Measurements from ENCODE around the gene LAMC1.

Gene LAMC1

DNA sequence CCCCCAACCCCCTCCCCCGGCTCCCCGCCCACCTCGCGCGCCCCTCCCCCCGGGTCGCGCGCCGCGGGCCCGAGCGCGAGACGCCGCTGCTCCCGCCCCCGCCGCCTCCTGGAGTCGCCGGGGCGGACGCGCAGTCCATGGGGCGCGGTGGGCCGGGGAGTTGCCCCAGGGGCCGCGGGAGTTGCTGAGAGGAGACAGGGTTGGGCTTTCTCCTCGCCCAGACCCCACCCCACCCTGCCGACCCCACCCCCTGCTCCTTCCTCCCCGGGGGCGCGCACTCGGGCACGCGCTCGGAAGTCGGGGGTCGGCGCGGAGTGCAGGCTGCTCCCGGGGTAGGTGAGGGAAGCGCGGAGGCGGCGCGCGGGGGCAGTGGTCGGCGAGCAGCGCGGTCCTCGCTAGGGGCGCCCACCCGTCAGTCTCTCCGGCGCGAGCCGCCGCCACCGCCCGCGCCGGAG is at the start of gene LAMC1:
TSS of gene LAMC1 (plus strand) at position 275 of the 455 bp plus-strand sequence. CDS start 297 bp downstream, outside the sequence.
- peak within 1 kb of the TSS; percentile 90 for H3K4me3 ChIP-seq (ENCODE audit: low read depth, low read length)
- TF ChIP-seq, protein P1, sequence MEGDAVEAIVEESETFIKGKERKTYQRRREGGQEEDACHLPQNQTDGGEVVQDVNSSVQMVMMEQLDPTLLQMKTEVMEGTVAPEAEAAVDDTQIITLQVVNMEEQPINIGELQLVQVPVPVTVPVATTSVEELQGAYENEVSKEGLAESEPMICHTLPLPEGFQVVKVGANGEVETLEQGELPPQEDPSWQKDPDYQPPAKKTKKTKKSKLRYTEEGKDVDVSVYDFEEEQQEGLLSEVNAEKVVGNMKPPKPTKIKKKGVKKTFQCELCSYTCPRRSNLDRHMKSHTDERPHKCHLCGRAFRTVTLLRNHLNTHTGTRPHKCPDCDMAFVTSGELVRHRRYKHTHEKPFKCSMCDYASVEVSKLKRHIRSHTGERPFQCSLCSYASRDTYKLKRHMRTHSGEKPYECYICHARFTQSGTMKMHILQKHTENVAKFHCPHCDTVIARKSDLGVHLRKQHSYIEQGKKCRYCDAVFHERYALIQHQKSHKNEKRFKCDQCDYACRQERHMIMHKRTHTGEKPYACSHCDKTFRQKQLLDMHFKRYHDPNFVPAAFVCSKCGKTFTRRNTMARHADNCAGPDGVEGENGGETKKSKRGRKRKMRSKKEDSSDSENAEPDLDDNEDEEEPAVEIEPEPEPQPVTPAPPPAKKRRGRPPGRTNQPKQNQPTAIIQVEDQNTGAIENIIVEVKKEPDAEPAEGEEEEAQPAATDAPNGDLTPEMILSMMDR (IDR thresholded peaks at IDR 0.05; ENCODE audit: low read depth, low read length), result peak; percentile 1
- in situ Hi-C loops (cut with HindIII; ENCODE audit: low sequenced_read_pairs), result no loop called here
- peak; percentile 87 for DNase-seq (ENCODE audit: low read depth, low spot score)

DNA sequence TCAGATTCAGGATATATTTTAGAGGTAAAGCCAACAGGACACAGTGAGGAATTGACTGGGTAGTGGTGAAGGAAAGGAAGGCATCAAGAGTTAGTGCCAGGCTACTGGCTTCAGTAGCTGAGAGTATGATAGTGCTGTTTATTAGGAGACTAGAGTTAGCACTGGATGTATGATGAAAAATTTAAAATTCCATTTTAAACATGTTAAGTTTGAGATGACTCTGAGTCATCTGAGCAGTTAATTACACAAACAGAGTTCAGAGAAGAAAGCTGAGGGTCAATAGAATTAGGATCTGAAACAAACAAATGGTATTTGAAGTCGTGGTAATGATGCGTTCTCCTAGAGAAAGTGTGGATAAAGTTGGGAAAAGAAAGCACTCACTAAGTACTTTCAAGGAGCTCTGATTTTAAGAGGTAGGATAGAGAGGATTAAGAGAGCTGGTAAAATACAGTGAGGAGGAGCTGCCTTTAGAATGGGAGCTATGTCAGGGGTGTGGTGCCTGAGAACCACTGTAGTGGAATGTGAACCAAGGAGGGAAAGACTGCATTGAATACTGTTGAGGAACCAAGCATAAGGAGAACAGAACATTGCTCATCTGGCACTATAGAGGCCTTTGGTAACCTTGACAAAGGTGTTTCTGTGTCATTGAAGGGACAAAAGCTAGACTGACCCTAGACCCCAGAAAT is 48.6 kb upstream of the LAMC1 start:
- in situ Hi-C loops (cut with HindIII; ENCODE audit: low sequenced_read_pairs), result no loop called here
- H3K4me3 ChIP-seq (ENCODE audit: low read depth, low read length), result no peak overlapping the region
- DNase-seq (ENCODE audit: low read depth, low spot score), result no peak
- TF ChIP-seq, protein P1 (IDR thresholded peaks at IDR 0.05; ENCODE audit: low read depth, low read length), result no peak

DNA sequence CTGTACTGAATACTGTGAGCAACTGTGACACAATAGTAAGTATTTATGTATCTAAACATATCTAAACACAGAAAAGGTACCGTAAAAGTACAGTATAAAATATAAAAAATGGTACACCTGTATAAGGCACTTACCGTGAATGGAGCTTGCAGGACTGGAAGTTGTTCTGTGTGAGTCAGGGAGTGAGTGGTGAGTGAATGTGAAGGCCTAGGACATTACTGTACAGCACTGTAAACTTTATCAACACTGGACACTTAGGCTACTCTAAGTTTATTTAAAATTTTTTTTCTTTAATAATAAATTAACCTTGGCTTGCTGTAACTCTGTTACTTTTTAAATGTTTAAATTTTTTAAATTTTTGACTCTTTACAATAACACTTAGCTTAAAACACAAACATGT is 45.7 kb upstream of the LAMC1 start:
- no peak for DNase-seq (ENCODE audit: low read depth, low spot score)
- H3K4me3 ChIP-seq (ENCODE audit: low read depth, low read length), result no peak overlapping the region
- TF ChIP-seq, protein P1 (IDR thresholded peaks at IDR 0.05; ENCODE audit: low read depth, low read length), result no peak
- in situ Hi-C loops (cut with HindIII; ENCODE audit: low sequenced_read_pairs), result no loop called here

DNA sequence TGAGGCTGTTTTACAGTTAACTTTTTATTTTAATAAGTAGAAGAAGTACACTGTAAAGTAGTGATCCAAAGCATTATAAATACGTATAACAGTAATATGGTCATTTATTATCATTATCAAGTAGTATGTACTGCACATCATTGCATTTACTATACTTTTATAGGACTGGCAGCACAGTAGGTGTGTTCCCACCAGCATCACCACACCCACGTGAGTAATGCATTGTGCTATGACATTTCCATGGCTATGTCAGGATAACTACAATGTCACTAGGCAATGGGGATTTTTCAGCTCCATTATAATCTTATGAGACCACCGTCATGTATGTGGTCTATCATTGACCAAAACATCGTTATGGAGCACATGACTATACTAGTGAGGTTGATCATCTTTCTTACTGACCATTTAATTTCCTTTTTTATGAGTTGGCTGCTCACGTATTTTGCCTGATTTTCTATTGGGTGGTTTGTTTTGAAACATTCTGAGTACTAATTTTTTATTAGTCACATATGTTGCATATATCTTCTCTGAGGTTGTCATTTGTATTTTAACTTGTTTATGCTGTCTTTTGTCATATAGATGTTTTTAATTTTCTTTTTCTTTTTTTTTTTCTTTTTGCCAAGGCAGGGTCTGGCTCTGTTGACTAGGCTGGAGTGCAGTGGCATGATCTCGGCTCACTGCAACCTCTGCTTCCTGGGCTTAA is 44.9 kb upstream of the LAMC1 start:
- DNase-seq (ENCODE audit: low read depth, low spot score), result no peak
- TF ChIP-seq, protein P1 (IDR thresholded peaks at IDR 0.05; ENCODE audit: low read depth, low read length), result no peak
- in situ Hi-C loops (cut with HindIII; ENCODE audit: low sequenced_read_pairs), result no loop called here
- no peak overlapping the region for H3K4me3 ChIP-seq (ENCODE audit: low read depth, low read length)

DNA sequence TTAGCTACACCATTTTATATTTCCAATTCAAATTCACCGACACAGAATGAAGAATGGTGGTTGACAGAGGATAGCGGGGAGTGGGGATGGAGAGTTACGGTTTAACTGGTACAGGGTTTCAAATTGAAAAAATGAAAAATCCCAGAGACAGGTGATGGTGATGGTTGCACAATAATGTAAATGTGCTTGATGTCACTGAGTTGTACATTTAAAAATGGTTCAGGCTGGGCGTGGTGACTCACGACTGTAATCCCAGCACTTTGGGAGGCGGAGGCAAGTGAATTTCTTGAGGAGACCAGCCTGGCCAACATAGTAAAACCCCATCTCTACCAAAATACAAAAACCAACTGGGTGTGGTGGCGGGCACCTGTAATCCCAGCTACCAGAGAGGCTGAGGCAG is 39.1 kb upstream of the LAMC1 start:
- no peak overlapping the region for H3K4me3 ChIP-seq (ENCODE audit: low read depth, low read length)
- in situ Hi-C loops (cut with HindIII; ENCODE audit: low sequenced_read_pairs), result no loop called here
- TF ChIP-seq, protein P1 (IDR thresholded peaks at IDR 0.05; ENCODE audit: low read depth, low read length), result no peak
- no peak for DNase-seq (ENCODE audit: low read depth, low spot score)

DNA sequence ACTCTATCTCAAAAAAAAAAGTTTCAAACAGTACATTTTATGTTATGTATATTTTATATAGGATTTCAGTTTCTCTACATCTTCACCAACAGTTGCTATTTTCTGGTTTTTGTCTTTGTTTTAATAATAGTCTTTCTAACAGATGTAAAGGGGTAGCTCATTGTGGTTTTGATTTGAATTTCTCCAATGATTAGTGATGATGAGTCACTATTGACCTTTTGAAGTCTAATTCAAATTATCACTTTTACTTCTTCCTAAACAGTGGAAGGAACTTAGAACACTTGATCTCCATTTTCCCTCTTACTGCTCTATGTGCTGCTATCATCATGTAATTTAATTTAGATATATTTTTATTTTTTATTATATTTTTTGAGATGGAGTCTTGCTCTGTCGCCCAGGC is 38.6 kb upstream of the LAMC1 start:
- in situ Hi-C loops (cut with HindIII; ENCODE audit: low sequenced_read_pairs), result no loop called here
- DNase-seq (ENCODE audit: low read depth, low spot score), result no peak

More for the DNA sequence above, 38.6 kb upstream of the LAMC1 start:
- TF ChIP-seq, protein P1 (IDR thresholded peaks at IDR 0.05; ENCODE audit: low read depth, low read length), result no peak
- H3K4me3 ChIP-seq (ENCODE audit: low read depth, low read length), result no peak overlapping the region

Measured in astrocyte of the spinal cord (primary cell).